SU-DHL-6 (cell line): ENCODE data around the gene MIDN.

Experiments
- H2AFZ ChIP-seq: fragments of 200-600 bp; sonication (generic); 2 replicates; pipeline ENCODE4 v1.6.1; 2014; ENCODE audit warnings: low read depth, mild to moderate bottlenecking, moderate library complexity, mixed read lengths, antibody characterized with exemption, low read length; ENCODE audit not compliant: severe bottlenecking
- H3F3A ChIP-seq: fragments of 200-600 bp; shearing (Covaris generic); 2 replicates; pipeline ENCODE4 v1.6.0; 2016; ENCODE audit warnings: antibody characterized with exemption, mild to moderate bottlenecking; ENCODE audit not compliant: insufficient read depth
- H3K27ac ChIP-seq: fragments of 200-600 bp; sonication (generic); 2 replicates; pipeline ENCODE4 v1.5.1; 2016; ENCODE audit warnings: low read depth, mild to moderate bottlenecking, low read length, moderate library complexity, mixed read lengths
- H3K27me3 ChIP-seq: fragments of 200-600 bp; sonication (generic), shearing (Covaris generic); 2 replicates; pipeline ENCODE4 v1.6.0; 2014; ENCODE audit warnings: mild to moderate bottlenecking, low read length
- H3K36me3 ChIP-seq: fragments of 200-600 bp; sonication (generic); 2 replicates; pipeline ENCODE4 v1.6.1; 2014; ENCODE audit warnings: mild to moderate bottlenecking, low read length, mixed read lengths
- H3K4me2 ChIP-seq: fragments of 300-600, 200-600 bp; shearing (Covaris generic), sonication (generic); 2 replicates; pipeline ENCODE4 v1.6.0; 2014; ENCODE audit warnings: low read length, low read depth, mild to moderate bottlenecking; ENCODE audit not compliant: poor library complexity, severe bottlenecking
- H3K4me3 ChIP-seq: fragments of 200-600 bp; sonication (generic); 2 replicates; pipeline ENCODE4 v1.5.1; 2014; ENCODE audit warnings: antibody characterized with exemption, low read length, mild to moderate bottlenecking, mixed read lengths; ENCODE audit not compliant: insufficient read depth, poor library complexity, severe bottlenecking
- H3K79me2 ChIP-seq: fragments of 200-600 bp; sonication (generic); 2 replicates; pipeline ENCODE4 v1.6.1; 2014; ENCODE audit warnings: mild to moderate bottlenecking, low read length, moderate library complexity; ENCODE audit not compliant: insufficient read depth
- H3K9ac ChIP-seq: fragments of 200-600 bp; sonication (generic); 2 replicates; pipeline ENCODE4 v1.7.0; 2014; ENCODE audit warnings: mild to moderate bottlenecking, low read length
- H3K9me2 ChIP-seq: fragments of 200-600 bp; sonication (generic); replicated peaks from 2 replicates; pipeline ENCODE4 v1.6.1; 2014; ENCODE audit warnings: low read length; ENCODE audit not compliant: insufficient read depth
- H3K9me3 ChIP-seq: fragments of 200-600 bp; sonication (generic); 2 replicates; pipeline ENCODE4 v1.6.1; 2014; ENCODE audit warnings: low read length, mixed read lengths; ENCODE audit not compliant: insufficient read depth
- H4K20me1 ChIP-seq: fragments of 200-600 bp; sonication (generic); 2 replicates; pipeline ENCODE4 v1.6.1; 2014; ENCODE audit warnings: low read depth, mild to moderate bottlenecking, antibody characterized with exemption, low read length, moderate library complexity, mixed read lengths
- CTCF ChIP-seq: fragments of 200-600 bp; sonication (generic); IDR thresholded peaks from one replicate; pipeline ENCODE4 v1.5.1; 2017; ENCODE audit warnings: antibody characterized with exemption, mild to moderate bottlenecking, low read length, moderate library complexity; ENCODE audit not compliant: insufficient read depth, poor library complexity, severe bottlenecking
- EZH2phosphoT487 ChIP-seq: fragments of 200-600 bp; sonication (generic), shearing (Covaris generic); conservative IDR thresholded peaks from 2 replicates; pipeline ENCODE4 v1.6.1; 2018; ENCODE audit warnings: mild to moderate bottlenecking, antibody characterized with exemption, low read length, moderate library complexity, mixed read lengths

MIDN gene

GRCh38 chr19:1280636-1281568, 32.5 kb downstream of the MIDN start:
- H2AFZ ChIP-seq = no peak overlapping the region
- H3K79me2 ChIP-seq = peaks cover 4% of the 10 kb centered on the region; the same call in 1 of the 2 replicates
- H4K20me1 ChIP-seq = no peaks in the 10 kb centered on the region
- H3K27me3 ChIP-seq = no peaks in the 10 kb centered on the region
- no peak for TF ChIP-seq CTCF
- TF ChIP-seq EZH2phosphoT487 = no peak
- no peaks in the 10 kb centered on the region for H3K36me3 ChIP-seq
- no peaks in the 10 kb centered on the region for H3K9me2 ChIP-seq
- no peaks in the 10 kb centered on the region for H3K9me3 ChIP-seq
- no peak overlapping the region for H3K9ac ChIP-seq
- no peak overlapping the region for H3K4me3 ChIP-seq
- no peak overlapping the region for H3K4me2 ChIP-seq
- no peak overlapping the region for H3K27ac ChIP-seq
- peaks cover 12% of the 10 kb centered on the region for H3F3A ChIP-seq

GRCh38 chr19:1281569-1282287, 33.3 kb downstream of the MIDN start:
- H4K20me1 ChIP-seq = no peaks in the 10 kb centered on the region
- no peak overlapping the region for H3K4me2 ChIP-seq
- H3K79me2 ChIP-seq = no peaks in the 10 kb centered on the region
- H3K9ac ChIP-seq = no peak overlapping the region
- H3K9me3 ChIP-seq = no peaks in the 10 kb centered on the region
- no peak overlapping the region for H3K4me3 ChIP-seq
- H3K27me3 ChIP-seq = no peaks in the 10 kb centered on the region
- H3F3A ChIP-seq = peaks cover 5% of the 10 kb centered on the region; the same call in 1 of the 2 replicates
- H2AFZ ChIP-seq = no peak overlapping the region
- H3K27ac ChIP-seq = no peak overlapping the region
- no peaks in the 10 kb centered on the region for H3K36me3 ChIP-seq
- no peaks in the 10 kb centered on the region for H3K9me2 ChIP-seq
- TF ChIP-seq EZH2phosphoT487 (no peak), CTCF (no peak)

- Histone ChIP-seq H3K9me2 (no peaks in the 10 kb centered on the region), H3K27ac (no peak overlapping the region), H3F3A (no peaks in the 10 kb centered on the region)
Observed at GRCh38 chr19:1282588-1283206, 34.3 kb downstream of the MIDN start.

More at GRCh38 chr19:1282588-1283206, 34.3 kb downstream of the MIDN start:
- Histone ChIP-seq H3K4me2 (no peak overlapping the region), H3K36me3 (no peaks in the 10 kb centered on the region), H3K27me3 (no peaks in the 10 kb centered on the region), H3K4me3 (no peak overlapping the region), H3K9ac (no peak overlapping the region), H3K9me3 (no peaks in the 10 kb centered on the region), H3K79me2 (no peaks in the 10 kb centered on the region), H2AFZ (no peak overlapping the region), H4K20me1 (no peaks in the 10 kb centered on the region)
- TF ChIP-seq CTCF = no peak
- no peak for TF ChIP-seq EZH2phosphoT487
